Measurements from ENCODE around the gene FZD1.

- TF ChIP-seq CTCF (CRISPR knock-in tag; IDR thresholded peaks at IDR 0.05) (no peak), GLI4 (CRISPR knock-in tag; IDR thresholded peaks at IDR 0.05; ENCODE audit: borderline replicate concordance) (no peak), MZF1 (CRISPR knock-in tag; IDR thresholded peaks at IDR 0.05; ENCODE audit: borderline replicate concordance) (no peak), JUND (CRISPR knock-in tag; IDR thresholded peaks at IDR 0.05) (no peak), JUN (CRISPR knock-in tag; IDR thresholded peaks at IDR 0.05) (no peak), NFAT5 (CRISPR knock-in tag; IDR thresholded peaks at IDR 0.05) (no peak), EZH2 (conservative IDR thresholded peaks at IDR 0.05; ENCODE audit: low read depth, low read length) (no peak), ZNF292 (CRISPR knock-in tag; IDR thresholded peaks at IDR 0.05; ENCODE audit: borderline replicate concordance, low read depth) (no peak)
These were observed 23.8 kb upstream of the FZD1 start for GRCh38 chr7:91240376-91240941.
